NB4 (cell line): ENCODE results near the gene C22orf23.

Source experiments
- DNase-seq: peaks from one replicate; pipeline ENCODE4 v3.0.0; 2010; ENCODE audit warnings: low read depth
- H3K4me3 ChIP-seq: one replicate; pipeline ENCODE4 v1.5.1; 2011; ENCODE audit warnings: mild to moderate bottlenecking, low read depth, low read length, moderate library complexity
- MAX ChIP-seq: IDR thresholded peaks from 2 replicates; pipeline ENCODE4 v1.6.1; 2011; ENCODE audit warnings: low read depth, low read length
- MYC ChIP-seq: IDR thresholded peaks from 2 replicates; pipeline ENCODE4 v1.6.1; 2011; ENCODE audit warnings: low read depth, low read length
- POLR2A ChIP-seq: IDR thresholded peaks from 2 replicates; pipeline ENCODE4 v1.6.1; 2011; ENCODE audit warnings: mild to moderate bottlenecking; ENCODE audit not compliant: insufficient read length; ENCODE audit errors: extremely low read depth
- TF ChIP-seq, protein P1 (sequence below): IDR thresholded peaks from one replicate; pipeline ENCODE4 v1.5.1; 2012; ENCODE audit warnings: low read depth, low read length

C22orf23 gene

DNA sequence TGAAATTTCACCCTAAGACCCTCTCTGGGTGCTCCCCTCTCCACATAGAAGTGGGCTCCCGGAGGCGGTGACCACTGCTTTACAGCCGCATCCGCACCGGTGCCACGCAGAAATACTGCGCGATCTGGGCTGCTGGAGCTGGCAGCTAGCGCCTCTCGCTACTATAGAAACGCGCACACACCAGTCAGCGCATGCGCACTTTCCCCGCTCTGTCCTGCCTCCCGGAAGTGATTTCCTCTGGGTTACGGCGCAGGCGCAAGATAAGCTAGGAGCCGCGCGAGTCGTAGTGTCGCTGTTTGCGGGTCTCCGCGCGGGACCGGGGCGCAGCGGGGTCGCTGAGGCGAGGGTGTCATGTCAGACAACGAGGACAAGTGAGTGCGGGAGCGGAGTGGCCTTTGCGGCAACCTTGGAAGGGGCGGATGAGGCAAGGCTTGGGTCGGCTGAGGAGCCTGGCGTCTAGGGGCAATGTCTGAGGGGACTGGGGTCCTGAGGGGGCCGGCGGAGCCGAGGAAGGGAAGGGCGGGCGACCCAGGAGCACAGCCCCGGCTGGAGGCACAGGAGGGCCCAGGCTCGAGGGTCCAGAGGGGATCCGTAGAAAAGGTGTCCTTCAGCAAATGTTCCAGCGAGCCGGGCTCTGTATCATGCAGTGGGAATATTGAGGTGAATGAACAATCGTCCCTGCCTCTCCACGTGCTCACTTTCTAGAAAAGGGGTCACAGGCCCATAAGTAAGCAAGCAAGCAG is at the start of gene C22orf23, which contains the start of gene POLR2F:
Gene C22orf23 (minus strand): TSS at position 165 of the 743 bp plus-strand sequence. CDS start 452 bp downstream, outside the sequence.
Gene POLR2F (plus strand): TSS at position 263 of the 743 bp plus-strand sequence. CDS start 89 bp downstream, at position 352.
- TF ChIP-seq POLR2A (peak; percentile 67), MYC (0 out of 2 replicates have a peak, but pooled peaks have one; percentile 15), MAX (peak; percentile 51; the same call in 1 of the 2 replicates)
- TF ChIP-seq, protein P1, sequence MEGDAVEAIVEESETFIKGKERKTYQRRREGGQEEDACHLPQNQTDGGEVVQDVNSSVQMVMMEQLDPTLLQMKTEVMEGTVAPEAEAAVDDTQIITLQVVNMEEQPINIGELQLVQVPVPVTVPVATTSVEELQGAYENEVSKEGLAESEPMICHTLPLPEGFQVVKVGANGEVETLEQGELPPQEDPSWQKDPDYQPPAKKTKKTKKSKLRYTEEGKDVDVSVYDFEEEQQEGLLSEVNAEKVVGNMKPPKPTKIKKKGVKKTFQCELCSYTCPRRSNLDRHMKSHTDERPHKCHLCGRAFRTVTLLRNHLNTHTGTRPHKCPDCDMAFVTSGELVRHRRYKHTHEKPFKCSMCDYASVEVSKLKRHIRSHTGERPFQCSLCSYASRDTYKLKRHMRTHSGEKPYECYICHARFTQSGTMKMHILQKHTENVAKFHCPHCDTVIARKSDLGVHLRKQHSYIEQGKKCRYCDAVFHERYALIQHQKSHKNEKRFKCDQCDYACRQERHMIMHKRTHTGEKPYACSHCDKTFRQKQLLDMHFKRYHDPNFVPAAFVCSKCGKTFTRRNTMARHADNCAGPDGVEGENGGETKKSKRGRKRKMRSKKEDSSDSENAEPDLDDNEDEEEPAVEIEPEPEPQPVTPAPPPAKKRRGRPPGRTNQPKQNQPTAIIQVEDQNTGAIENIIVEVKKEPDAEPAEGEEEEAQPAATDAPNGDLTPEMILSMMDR: no peak
- peak; percentile 92 for DNase-seq

GRCh38 chr22:37999640-38000272 is 46.4 kb upstream of the C22orf23 start:
- TF ChIP-seq MYC: peak; percentile 23; the same call in 1 of the 2 replicates
- TF ChIP-seq, protein P1: no peak
- TF ChIP-seq MAX: peak; percentile 30; the same call in 1 of the 2 replicates
- TF ChIP-seq POLR2A: no peak
- peak; percentile 93 for DNase-seq
- H3K4me3 ChIP-seq: no peak overlapping the region

More for the DNA sequence above, at the start of gene C22orf23, which contains the start of gene POLR2F:
- H3K4me3 ChIP-seq: peak within 1 kb of the TSS; percentile 94

DNA sequence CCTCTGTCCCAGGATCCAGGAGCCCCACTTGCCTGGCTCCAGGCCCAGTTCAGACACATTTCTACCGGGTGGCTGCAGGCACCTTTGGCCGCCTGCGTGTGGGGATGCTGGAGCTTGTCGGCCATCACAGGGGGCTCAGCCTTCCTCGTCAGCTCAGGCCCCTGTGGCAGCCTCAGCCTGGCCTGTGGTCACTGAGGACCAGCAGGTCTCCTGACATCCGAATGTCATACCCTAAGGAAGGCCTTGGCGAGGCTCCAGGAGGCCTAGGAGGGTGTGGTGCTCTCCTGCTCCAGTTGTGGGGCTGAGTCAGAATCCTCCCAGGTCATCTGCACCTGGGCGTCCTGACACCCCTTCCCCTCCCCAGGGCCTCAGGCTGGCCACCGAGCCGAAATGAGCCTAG is 45.8 kb upstream of the C22orf23 start:
- no peak overlapping the region for H3K4me3 ChIP-seq
- TF ChIP-seq MYC (no peak), MAX (no peak)
- no peak for DNase-seq

- no peak for DNase-seq
- TF ChIP-seq MAX: no peak
- TF ChIP-seq, protein P1: no peak
- TF ChIP-seq MYC: no peak
- TF ChIP-seq POLR2A: no peak
- H3K4me3 ChIP-seq: no peak overlapping the region
Measured at GRCh38 chr22:37998543-37998942, 45.1 kb upstream of the C22orf23 start.

DNA sequence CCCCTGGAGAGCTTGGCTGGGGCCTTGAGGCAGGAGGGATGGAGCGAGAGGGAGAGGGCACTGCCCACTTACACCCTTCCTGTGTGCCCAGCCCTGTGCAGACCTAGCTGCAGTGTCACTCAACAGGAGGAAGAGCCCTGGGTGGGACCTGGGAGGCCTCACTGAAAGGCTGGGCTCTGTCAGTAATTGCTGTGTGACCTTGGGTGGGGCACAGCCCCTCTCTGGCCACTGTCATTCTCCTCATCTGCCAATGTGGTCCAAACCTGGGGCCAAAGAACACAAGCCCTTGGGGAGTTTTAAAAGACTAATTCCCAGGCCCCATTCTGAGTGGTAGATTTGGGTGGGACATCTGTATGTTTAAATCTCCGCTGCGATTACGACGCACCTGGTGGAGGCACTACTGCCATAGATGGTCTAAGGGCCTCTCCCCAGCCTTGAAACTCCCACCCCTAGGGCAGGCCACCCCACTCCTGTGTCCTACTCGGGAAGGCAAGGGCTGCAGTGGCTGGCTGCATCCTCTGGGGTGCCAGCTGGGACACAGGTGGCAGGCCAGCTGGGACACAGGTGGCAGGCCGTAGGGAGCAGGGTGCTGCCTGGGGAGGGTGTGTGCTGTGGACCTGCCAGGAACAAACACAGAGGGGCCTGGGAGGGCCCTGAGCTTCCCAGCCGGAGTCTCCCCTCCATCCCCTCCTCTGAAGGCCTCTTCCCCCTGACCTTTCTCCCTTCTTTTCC is 43.3 kb upstream of the C22orf23 start:
- DNase-seq: no peak
- TF ChIP-seq MYC (no peak), POLR2A (no peak), MAX (no peak)
- TF ChIP-seq, protein P1: no peak
- H3K4me3 ChIP-seq: no peak overlapping the region
